Measurements from ENCODE around the gene DEFB121. TPM values are rescaled to one million over a fixed set of nuclear protein-coding genes. Genes with fewer than 3 reads are reported as not detected.

Gene DEFB121
- total RNA-seq, 1 experiment from 2014 or later = not detected

DNA sequence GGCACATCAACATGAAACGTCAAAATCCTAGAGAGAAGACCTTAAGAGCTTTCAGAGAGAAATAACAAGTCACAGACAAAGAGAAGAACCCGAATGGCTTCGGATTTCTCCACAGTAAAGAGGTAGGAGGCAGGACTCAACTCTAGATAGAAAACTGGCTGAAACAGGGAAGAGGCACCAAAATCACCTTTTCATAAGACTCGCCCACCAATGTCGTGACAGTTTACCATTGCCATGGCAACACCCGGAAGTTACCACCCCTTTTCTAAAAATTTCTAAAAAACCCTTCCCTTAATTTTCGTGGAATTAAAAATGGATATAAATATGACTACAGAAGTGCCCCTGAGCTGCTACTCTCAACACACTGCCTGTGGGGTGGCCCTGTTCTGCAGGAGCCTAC is 12.3 kb upstream of the DEFB121 start:
- no peak overlapping the region for H3K4me3 ChIP-seq (ENCODE audit: low read depth in 2 of 2, low read length in 2 of 2)
- no peak for DNase-seq (ENCODE audit: low read depth, low spot score)
- in situ Hi-C loops (cut with HindIII; ENCODE audit: low pct_unique_long_range_greater_than_20kb, low sequenced_read_pairs) = no loop called here
- H3K27me3 ChIP-seq (ENCODE audit: control insufficient read depth, insufficient read depth, low read length) = peaks cover 20% of the 10 kb centered on the region
- BruUV-seq (replicated peaks) = no TSS peak
- H3K36me3 ChIP-seq (ENCODE audit: control insufficient read depth, insufficient read depth, low read length) = no peaks in the 10 kb centered on the region
- H3K27ac ChIP-seq (ENCODE audit: low read length) = no peak overlapping the region
- TF ChIP-seq POLR2AphosphoS5 (IDR thresholded peaks at IDR 0.05; ENCODE audit: low read depth, low read length) = no peak
- TF ChIP-seq, protein P1, sequence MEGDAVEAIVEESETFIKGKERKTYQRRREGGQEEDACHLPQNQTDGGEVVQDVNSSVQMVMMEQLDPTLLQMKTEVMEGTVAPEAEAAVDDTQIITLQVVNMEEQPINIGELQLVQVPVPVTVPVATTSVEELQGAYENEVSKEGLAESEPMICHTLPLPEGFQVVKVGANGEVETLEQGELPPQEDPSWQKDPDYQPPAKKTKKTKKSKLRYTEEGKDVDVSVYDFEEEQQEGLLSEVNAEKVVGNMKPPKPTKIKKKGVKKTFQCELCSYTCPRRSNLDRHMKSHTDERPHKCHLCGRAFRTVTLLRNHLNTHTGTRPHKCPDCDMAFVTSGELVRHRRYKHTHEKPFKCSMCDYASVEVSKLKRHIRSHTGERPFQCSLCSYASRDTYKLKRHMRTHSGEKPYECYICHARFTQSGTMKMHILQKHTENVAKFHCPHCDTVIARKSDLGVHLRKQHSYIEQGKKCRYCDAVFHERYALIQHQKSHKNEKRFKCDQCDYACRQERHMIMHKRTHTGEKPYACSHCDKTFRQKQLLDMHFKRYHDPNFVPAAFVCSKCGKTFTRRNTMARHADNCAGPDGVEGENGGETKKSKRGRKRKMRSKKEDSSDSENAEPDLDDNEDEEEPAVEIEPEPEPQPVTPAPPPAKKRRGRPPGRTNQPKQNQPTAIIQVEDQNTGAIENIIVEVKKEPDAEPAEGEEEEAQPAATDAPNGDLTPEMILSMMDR (IDR thresholded peaks at IDR 0.05) = no peak
- TF ChIP-seq TCF7L2 (IDR thresholded peaks at IDR 0.05; ENCODE audit: low read depth, low read length) = no peak
- TF ChIP-seq SIN3A (IDR thresholded peaks at IDR 0.05; ENCODE audit: borderline replicate concordance, insufficient read depth, low read depth, low read length) = no peak
- TF ChIP-seq REST (IDR thresholded peaks at IDR 0.05; ENCODE audit: insufficient read depth in 1 of 2, low read depth in 2 of 2, low read length in 1 of 2) = no peak
- intact Hi-C loops (cut with micrococcal nuclease; ENCODE audit: unreplicated experiment) = no loop called here
- ChIA-PET POLR2A (no interaction called here), CTCF (no interaction called here)
- ATAC-seq = no peak
- no peaks in the 10 kb centered on the region for H3K4me1 ChIP-seq (ENCODE audit: control insufficient read depth, insufficient read depth, low read length)
- no peaks in the 10 kb centered on the region for H3K9me3 ChIP-seq (ENCODE audit: control insufficient read depth, insufficient read depth, low read depth, low read length)

DNA sequence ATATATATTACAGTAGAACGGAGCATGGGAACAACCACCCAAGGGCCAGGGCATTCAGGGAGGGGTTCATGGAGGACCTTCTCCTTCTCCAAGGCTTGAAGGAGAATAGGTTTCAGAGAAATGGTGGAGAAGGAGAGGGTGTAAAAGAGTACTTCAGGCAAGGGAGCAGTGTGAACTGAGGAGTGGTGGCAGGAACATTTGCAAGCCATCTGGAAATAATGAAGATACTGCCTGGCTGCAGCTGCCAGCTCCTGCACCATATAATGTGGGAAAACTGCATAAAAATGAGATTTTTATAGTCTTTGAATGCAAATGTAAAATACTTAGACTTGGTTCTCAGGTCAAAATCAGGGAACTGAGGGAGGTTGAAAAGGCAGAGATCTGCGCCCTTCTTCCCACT is 9.6 kb upstream of the DEFB121 start:
- no peak for DNase-seq (ENCODE audit: low read depth, low spot score)
- TF ChIP-seq, protein P1 (IDR thresholded peaks at IDR 0.05) = no peak
- no peak for TF ChIP-seq POLR2AphosphoS5 (IDR thresholded peaks at IDR 0.05; ENCODE audit: low read depth, low read length)
- no peak for TF ChIP-seq REST (IDR thresholded peaks at IDR 0.05; ENCODE audit: insufficient read depth in 1 of 2, low read depth in 2 of 2, low read length in 1 of 2)
- no peak for TF ChIP-seq SIN3A (IDR thresholded peaks at IDR 0.05; ENCODE audit: borderline replicate concordance, insufficient read depth, low read depth, low read length)
- TF ChIP-seq TCF7L2 (IDR thresholded peaks at IDR 0.05; ENCODE audit: low read depth, low read length) = no peak
- Histone ChIP-seq H3K36me3 (ENCODE audit: control insufficient read depth, insufficient read depth, low read length) (no peaks in the 10 kb centered on the region), H3K9me3 (ENCODE audit: control insufficient read depth, insufficient read depth, low read depth, low read length) (no peaks in the 10 kb centered on the region), H3K27ac (ENCODE audit: low read length) (no peak overlapping the region), H3K4me3 (ENCODE audit: low read depth in 2 of 2, low read length in 2 of 2) (no peak overlapping the region), H3K27me3 (ENCODE audit: control insufficient read depth, insufficient read depth, low read length) (peaks cover 16% of the 10 kb centered on the region), H3K4me1 (ENCODE audit: control insufficient read depth, insufficient read depth, low read length) (no peaks in the 10 kb centered on the region)
- CTCF ChIA-PET = no interaction called here
- POLR2A ChIA-PET = no interaction called here
- no peak for ATAC-seq
- intact Hi-C loops (cut with micrococcal nuclease; ENCODE audit: unreplicated experiment) = no loop called here
- no TSS peak for BruUV-seq (replicated peaks)
- in situ Hi-C loops (cut with HindIII; ENCODE audit: low pct_unique_long_range_greater_than_20kb, low sequenced_read_pairs) = no loop called here

All from Panc1 (cell line).